Measurements from ENCODE around the gene NDUFC1.
A peak's percentile ranks its signal among the peaks of the same experiment; 100 is the strongest.

The NDUFC1 gene

GRCh38 chr4:139304920-139305319 lies 2.6 kb upstream of the NDUFC1 start:
- Histone ChIP-seq H3K4me1 (ENCODE audit: control insufficient read depth, insufficient read depth, low read length) (no peaks in the 10 kb centered on the region), H3K36me3 (ENCODE audit: control insufficient read depth in 2 of 2, insufficient read depth in 1 of 2, low read length in 2 of 2) (peaks cover 3 to 29% of the 10 kb centered on the region in 2 experiments; a peak in 2 of 3 replicates), H3K9me3 (ENCODE audit: control insufficient read depth, insufficient read depth, low read depth, low read length) (no peaks in the 10 kb centered on the region), H3K4me3 (ENCODE audit: low read depth, low read length) (no peak overlapping the region), H3K27ac (ENCODE audit: extremely low read depth, low read depth, low read length) (no peak overlapping the region)
- CTCF ChIA-PET, result no interaction called here
- POLR2A ChIA-PET, result no interaction called here
- TF ChIP-seq ZNF146 (tag by site-specific recombination; IDR thresholded peaks at IDR 0.05) (peak; percentile 75), ZNF114 (tag by site-specific recombination; IDR thresholded peaks at IDR 0.05) (no peak)

GRCh38 chr4:139301113-139301820 lies 1.0 kb downstream of the NDUFC1 start, which contains the start of gene NAA15:
NAA15 (plus strand) TSS chr4:139301505; CDS start chr4:139301778, 273 bp downstream.
- no peaks in the 10 kb centered on the region for H3K9me3 ChIP-seq (ENCODE audit: control insufficient read depth, insufficient read depth, low read depth, low read length)
- ChIA-PET CTCF (interaction anchor here (0.7 to 1.7 kb wide), 4 partner anchors 202 to 271 kb away, joined by 3 to 5 read pairs (median 3); no protein-coding TSS in a partner anchor), POLR2A (interaction anchor here (0.5 to 2.6 kb wide), 15 partner anchors 10 to 286 kb away, joined by 3 to 28 read pairs (median 3); partner anchors contain the start of genes ELF2, MGARP and NOCT)
- peak within 1 kb of the TSS; percentile 96 for H3K4me3 ChIP-seq (ENCODE audit: low read depth, low read length)
- H3K4me1 ChIP-seq (ENCODE audit: control insufficient read depth, insufficient read depth, low read length), result no peaks in the 10 kb centered on the region
- peaks cover 0 to 20% of the 10 kb centered on the region in 2 experiments; a peak in 2 of 3 replicates for H3K36me3 ChIP-seq (ENCODE audit: control insufficient read depth in 2 of 2, insufficient read depth in 1 of 2, low read length in 2 of 2)
- peak within 1 kb of the TSS; percentile 70 for H3K27ac ChIP-seq (ENCODE audit: extremely low read depth, low read depth, low read length)
- no peak for TF ChIP-seq SCRT1 (tag by site-specific recombination; IDR thresholded peaks at IDR 0.05; ENCODE audit: borderline replicate concordance)
- TF ChIP-seq SP2 (tag by site-specific recombination; IDR thresholded peaks at IDR 0.05), result peak; percentile 94
- TF ChIP-seq ZNF521 (tag by site-specific recombination; IDR thresholded peaks at IDR 0.05), result no peak
- TF ChIP-seq ZNF221 (tag by site-specific recombination; IDR thresholded peaks at IDR 0.05; ENCODE audit: borderline replicate concordance), result no peak
- TF ChIP-seq, protein P1, sequence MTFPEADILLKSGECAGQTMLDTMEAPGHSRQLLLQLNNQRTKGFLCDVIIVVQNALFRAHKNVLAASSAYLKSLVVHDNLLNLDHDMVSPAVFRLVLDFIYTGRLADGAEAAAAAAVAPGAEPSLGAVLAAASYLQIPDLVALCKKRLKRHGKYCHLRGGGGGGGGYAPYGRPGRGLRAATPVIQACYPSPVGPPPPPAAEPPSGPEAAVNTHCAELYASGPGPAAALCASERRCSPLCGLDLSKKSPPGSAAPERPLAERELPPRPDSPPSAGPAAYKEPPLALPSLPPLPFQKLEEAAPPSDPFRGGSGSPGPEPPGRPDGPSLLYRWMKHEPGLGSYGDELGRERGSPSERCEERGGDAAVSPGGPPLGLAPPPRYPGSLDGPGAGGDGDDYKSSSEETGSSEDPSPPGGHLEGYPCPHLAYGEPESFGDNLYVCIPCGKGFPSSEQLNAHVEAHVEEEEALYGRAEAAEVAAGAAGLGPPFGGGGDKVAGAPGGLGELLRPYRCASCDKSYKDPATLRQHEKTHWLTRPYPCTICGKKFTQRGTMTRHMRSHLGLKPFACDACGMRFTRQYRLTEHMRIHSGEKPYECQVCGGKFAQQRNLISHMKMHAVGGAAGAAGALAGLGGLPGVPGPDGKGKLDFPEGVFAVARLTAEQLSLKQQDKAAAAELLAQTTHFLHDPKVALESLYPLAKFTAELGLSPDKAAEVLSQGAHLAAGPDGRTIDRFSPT (tag by site-specific recombination; IDR thresholded peaks at IDR 0.05), result peak; percentile 92
- TF ChIP-seq, protein P2, sequence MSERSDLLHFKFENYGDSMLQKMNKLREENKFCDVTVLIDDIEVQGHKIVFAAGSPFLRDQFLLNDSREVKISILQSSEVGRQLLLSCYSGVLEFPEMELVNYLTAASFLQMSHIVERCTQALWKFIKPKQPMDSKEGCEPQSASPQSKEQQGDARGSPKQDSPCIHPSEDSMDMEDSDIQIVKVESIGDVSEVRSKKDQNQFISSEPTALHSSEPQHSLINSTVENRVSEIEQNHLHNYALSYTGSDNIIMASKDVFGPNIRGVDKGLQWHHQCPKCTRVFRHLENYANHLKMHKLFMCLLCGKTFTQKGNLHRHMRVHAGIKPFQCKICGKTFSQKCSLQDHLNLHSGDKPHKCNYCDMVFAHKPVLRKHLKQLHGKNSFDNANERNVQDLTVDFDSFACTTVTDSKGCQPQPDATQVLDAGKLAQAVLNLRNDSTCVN (tag by site-specific recombination; optimal IDR thresholded peaks at IDR 0.05), result peak; percentile 39
- TF ChIP-seq ZNF214 (tag by site-specific recombination; IDR thresholded peaks at IDR 0.05; ENCODE audit: borderline replicate concordance), result no peak
- TF ChIP-seq, protein P3, sequence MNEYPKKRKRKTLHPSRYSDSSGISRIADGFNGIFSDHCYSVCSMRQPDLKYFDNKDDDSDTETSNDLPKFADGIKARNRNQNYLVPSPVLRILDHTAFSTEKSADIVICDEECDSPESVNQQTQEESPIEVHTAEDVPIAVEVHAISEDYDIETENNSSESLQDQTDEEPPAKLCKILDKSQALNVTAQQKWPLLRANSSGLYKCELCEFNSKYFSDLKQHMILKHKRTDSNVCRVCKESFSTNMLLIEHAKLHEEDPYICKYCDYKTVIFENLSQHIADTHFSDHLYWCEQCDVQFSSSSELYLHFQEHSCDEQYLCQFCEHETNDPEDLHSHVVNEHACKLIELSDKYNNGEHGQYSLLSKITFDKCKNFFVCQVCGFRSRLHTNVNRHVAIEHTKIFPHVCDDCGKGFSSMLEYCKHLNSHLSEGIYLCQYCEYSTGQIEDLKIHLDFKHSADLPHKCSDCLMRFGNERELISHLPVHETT (tag by site-specific recombination; IDR thresholded peaks at IDR 0.05), result no peak
- TF ChIP-seq OVOL3 (tag by site-specific recombination; IDR thresholded peaks at IDR 0.05), result no peak
- TF ChIP-seq, protein P4, sequence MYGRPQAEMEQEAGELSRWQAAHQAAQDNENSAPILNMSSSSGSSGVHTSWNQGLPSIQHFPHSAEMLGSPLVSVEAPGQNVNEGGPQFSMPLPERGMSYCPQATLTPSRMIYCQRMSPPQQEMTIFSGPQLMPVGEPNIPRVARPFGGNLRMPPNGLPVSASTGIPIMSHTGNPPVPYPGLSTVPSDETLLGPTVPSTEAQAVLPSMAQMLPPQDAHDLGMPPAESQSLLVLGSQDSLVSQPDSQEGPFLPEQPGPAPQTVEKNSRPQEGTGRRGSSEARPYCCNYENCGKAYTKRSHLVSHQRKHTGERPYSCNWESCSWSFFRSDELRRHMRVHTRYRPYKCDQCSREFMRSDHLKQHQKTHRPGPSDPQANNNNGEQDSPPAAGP (tag by site-specific recombination; IDR thresholded peaks at IDR 0.05), result no peak; the same call in 1 of the 2 replicates
- TF ChIP-seq ZNF146 (tag by site-specific recombination; IDR thresholded peaks at IDR 0.05), result no peak; the same call in 1 of the 2 replicates
- peak; percentile 35; the same call in 1 of the 2 replicates for TF ChIP-seq ZNF629 (tag by site-specific recombination; IDR thresholded peaks at IDR 0.05)
- no peak for TF ChIP-seq ZNF658 (tag by site-specific recombination; IDR thresholded peaks at IDR 0.05)
- TF ChIP-seq TRIM28 (IDR thresholded peaks at IDR 0.05; ENCODE audit: borderline replicate concordance, low read length), result peak; percentile 73; the same call in 1 of the 2 replicates
- TF ChIP-seq ZNF211 (tag by site-specific recombination; IDR thresholded peaks at IDR 0.05; ENCODE audit: low read depth), result no peak
- TF ChIP-seq ZNF530 (tag by site-specific recombination; IDR thresholded peaks at IDR 0.05; ENCODE audit: low read depth), result no peak
- TF ChIP-seq, protein P5, sequence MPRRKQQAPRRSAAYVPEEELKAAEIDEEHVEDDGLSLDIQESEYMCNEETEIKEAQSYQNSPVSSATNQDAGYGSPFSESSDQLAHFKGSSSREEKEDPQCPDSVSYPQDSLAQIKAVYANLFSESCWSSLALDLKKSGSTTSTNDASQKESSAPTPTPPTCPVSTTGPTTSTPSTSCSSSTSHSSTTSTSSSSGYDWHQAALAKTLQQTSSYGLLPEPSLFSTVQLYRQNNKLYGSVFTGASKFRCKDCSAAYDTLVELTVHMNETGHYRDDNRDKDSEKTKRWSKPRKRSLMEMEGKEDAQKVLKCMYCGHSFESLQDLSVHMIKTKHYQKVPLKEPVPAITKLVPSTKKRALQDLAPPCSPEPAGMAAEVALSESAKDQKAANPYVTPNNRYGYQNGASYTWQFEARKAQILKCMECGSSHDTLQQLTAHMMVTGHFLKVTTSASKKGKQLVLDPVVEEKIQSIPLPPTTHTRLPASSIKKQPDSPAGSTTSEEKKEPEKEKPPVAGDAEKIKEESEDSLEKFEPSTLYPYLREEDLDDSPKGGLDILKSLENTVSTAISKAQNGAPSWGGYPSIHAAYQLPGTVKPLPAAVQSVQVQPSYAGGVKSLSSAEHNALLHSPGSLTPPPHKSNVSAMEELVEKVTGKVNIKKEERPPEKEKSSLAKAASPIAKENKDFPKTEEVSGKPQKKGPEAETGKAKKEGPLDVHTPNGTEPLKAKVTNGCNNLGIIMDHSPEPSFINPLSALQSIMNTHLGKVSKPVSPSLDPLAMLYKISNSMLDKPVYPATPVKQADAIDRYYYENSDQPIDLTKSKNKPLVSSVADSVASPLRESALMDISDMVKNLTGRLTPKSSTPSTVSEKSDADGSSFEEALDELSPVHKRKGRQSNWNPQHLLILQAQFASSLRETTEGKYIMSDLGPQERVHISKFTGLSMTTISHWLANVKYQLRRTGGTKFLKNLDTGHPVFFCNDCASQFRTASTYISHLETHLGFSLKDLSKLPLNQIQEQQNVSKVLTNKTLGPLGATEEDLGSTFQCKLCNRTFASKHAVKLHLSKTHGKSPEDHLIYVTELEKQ (tag by site-specific recombination; IDR thresholded peaks at IDR 0.05; ENCODE audit: borderline replicate concordance), result no peak
- TF ChIP-seq, protein P6, sequence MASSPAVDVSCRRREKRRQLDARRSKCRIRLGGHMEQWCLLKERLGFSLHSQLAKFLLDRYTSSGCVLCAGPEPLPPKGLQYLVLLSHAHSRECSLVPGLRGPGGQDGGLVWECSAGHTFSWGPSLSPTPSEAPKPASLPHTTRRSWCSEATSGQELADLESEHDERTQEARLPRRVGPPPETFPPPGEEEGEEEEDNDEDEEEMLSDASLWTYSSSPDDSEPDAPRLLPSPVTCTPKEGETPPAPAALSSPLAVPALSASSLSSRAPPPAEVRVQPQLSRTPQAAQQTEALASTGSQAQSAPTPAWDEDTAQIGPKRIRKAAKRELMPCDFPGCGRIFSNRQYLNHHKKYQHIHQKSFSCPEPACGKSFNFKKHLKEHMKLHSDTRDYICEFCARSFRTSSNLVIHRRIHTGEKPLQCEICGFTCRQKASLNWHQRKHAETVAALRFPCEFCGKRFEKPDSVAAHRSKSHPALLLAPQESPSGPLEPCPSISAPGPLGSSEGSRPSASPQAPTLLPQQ (tag by site-specific recombination; IDR thresholded peaks at IDR 0.05), result no peak
- TF ChIP-seq GLIS2 (tag by site-specific recombination; IDR thresholded peaks at IDR 0.05), result no peak; the same call in 1 of the 2 replicates
- no peak for TF ChIP-seq ZNF510 (tag by site-specific recombination; IDR thresholded peaks at IDR 0.05; ENCODE audit: insufficient replicate concordance)
- peak; percentile 99 for TF ChIP-seq ZBTB17 (tag by site-specific recombination; IDR thresholded peaks at IDR 0.05)
